Brain microvascular endothelial cell (primary cell): ENCODE results near the gene EPB41.

Source experiments
- DNase-seq: peaks from one replicate; pipeline ENCODE4 v3.0.0-alpha.2; 2020
- H3K27ac ChIP-seq: fragments of 250-450 bp; sonication (Bioruptor Pico); 2 replicates; pipeline ENCODE4 v1.5.1; 2020; ENCODE audit warnings: mild to moderate bottlenecking, moderate library complexity
- H3K27me3 ChIP-seq: fragments of 250-450 bp; sonication (Bioruptor Pico); replicated peaks from 2 replicates; pipeline ENCODE4 v1.5.1; 2020; ENCODE audit warnings: mild to moderate bottlenecking
- H3K36me3 ChIP-seq: fragments of 250-450 bp; sonication (Bioruptor Pico); replicated peaks from 2 replicates; pipeline ENCODE4 v1.5.1; 2020; ENCODE audit warnings: mild to moderate bottlenecking
- H3K4me3 ChIP-seq: 2 replicates; pipeline ENCODE4 v1.5.1; 2011; ENCODE audit warnings: low read depth, mild to moderate bottlenecking, control low read depth, low read length, moderate library complexity
- CTCF ChIP-seq: IDR thresholded peaks from 2 replicates; pipeline ENCODE4 v1.5.1; 2011; ENCODE audit warnings: low read depth, mild to moderate bottlenecking, moderate library complexity, low read length, control low read depth, inconsistent platforms; ENCODE audit errors: missing control alignments
- in situ Hi-C: cut with HindIII; loops from 2 replicates; pipeline ENCODE4 v1.10.0; 2017; ENCODE audit warnings: low sequenced_read_pairs, low pct_ligation_motif_present

EPB41 gene

GRCh38 chr1:28914228-28915030 lies at the start of gene EPB41:
Gene EPB41 (plus strand): TSS chr1:28914569. CDS start chr1:28987438, 72,869 bp downstream.
- Histone ChIP-seq H3K36me3 (no peaks in the 10 kb centered on the region), H3K27me3 (no peaks in the 10 kb centered on the region), H3K4me3 (peak within 1 kb of the TSS; percentile 60), H3K27ac (no peak within 1 kb of the TSS)
- DNase-seq: peak; percentile 70
- TF ChIP-seq CTCF: no peak
- in situ Hi-C loops: no loop called here

GRCh38 chr1:28864695-28865094 lies 49.7 kb upstream of the EPB41 start:
- no peaks in the 10 kb centered on the region for H3K27me3 ChIP-seq
- H3K36me3 ChIP-seq: no peaks in the 10 kb centered on the region
- in situ Hi-C loops: no loop called here
- no peak overlapping the region for H3K27ac ChIP-seq
- no peak overlapping the region for H3K4me3 ChIP-seq
- TF ChIP-seq CTCF: no peak
- no peak for DNase-seq

GRCh38 chr1:28865997-28866650 lies 48.2 kb upstream of the EPB41 start:
- in situ Hi-C loops: no loop called here
- Histone ChIP-seq H3K36me3 (no peaks in the 10 kb centered on the region), H3K27ac (no peak overlapping the region), H3K4me3 (no peak overlapping the region), H3K27me3 (no peaks in the 10 kb centered on the region)
- no peak for DNase-seq
- TF ChIP-seq CTCF: no peak

GRCh38 chr1:28867850-28868249 lies 46.5 kb upstream of the EPB41 start:
- in situ Hi-C loops: no loop called here
- no peaks in the 10 kb centered on the region for H3K27me3 ChIP-seq
- H3K36me3 ChIP-seq: no peaks in the 10 kb centered on the region
- H3K4me3 ChIP-seq: no peak overlapping the region
- no peak for TF ChIP-seq CTCF
- H3K27ac ChIP-seq: no peak overlapping the region
- no peak for DNase-seq

- in situ Hi-C loops: no loop called here
- Histone ChIP-seq H3K4me3 (no peak overlapping the region), H3K36me3 (no peaks in the 10 kb centered on the region), H3K27me3 (no peaks in the 10 kb centered on the region), H3K27ac (no peak overlapping the region)
- no peak for TF ChIP-seq CTCF
- no peak for DNase-seq
Measured at GRCh38 chr1:28869952-28870351, 44.4 kb upstream of the EPB41 start.
